ENCODE results near the gene PDCD5.
"Not testable (repeated sequence)": the region's sequence is repeated elsewhere in the genome, so short reads cannot be mapped to it uniquely, and the experiment has no call there.

The PDCD5 gene

DNA sequence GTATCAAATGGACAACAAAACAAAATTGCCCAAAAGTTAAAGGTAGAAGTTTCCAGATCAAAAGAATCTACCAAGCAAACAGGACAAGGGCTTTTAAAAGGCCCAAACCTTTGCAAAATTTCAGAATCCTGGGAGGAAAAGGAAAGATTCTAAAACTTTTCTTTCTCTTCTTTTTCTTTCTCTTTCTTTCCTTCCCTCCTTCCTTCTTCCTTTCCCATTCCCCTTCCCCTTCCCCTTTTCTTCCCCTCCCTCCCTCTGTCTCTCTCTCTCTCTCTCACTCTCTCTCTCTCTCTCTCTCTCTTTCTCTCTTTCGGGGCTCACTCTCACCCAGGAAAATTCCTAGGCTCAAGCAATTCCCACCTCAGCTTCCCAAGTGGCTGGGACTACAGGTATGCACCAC is 4.2 kb upstream of the PDCD5 start:
- DNase-seq (ENCODE audit: low read depth in 2 of 2) = no peak

GRCh38 chr19:32580353-32580900 is 563 bp upstream of the PDCD5 start:
- DNase-seq (ENCODE audit: low read depth in 2 of 2) = no peak

DNA sequence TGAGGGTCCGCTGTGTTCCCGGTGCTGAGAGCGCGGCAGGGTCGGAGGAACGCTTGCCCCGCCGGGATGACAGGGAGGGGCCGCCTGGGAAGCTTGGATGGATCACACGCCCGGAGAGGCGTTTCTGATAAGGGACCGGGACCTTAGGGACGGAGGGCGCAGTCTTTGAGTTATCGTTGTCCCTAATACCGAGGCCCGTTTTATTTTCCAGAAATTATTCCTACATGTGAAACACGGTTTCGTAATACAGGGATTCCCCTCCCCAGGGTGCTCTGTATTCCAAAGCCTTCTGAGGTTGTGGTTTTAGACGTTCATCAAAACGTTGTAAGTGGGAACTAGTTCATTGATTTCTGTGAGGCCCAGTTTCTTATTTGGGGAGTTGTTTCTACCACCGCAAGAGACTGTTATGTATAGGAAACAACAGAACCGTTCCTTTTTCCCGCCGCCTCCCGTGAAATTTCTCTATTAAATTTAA is 752 bp downstream of the PDCD5 start:
- no peak for DNase-seq (ENCODE audit: low read depth in 2 of 2)

DNA sequence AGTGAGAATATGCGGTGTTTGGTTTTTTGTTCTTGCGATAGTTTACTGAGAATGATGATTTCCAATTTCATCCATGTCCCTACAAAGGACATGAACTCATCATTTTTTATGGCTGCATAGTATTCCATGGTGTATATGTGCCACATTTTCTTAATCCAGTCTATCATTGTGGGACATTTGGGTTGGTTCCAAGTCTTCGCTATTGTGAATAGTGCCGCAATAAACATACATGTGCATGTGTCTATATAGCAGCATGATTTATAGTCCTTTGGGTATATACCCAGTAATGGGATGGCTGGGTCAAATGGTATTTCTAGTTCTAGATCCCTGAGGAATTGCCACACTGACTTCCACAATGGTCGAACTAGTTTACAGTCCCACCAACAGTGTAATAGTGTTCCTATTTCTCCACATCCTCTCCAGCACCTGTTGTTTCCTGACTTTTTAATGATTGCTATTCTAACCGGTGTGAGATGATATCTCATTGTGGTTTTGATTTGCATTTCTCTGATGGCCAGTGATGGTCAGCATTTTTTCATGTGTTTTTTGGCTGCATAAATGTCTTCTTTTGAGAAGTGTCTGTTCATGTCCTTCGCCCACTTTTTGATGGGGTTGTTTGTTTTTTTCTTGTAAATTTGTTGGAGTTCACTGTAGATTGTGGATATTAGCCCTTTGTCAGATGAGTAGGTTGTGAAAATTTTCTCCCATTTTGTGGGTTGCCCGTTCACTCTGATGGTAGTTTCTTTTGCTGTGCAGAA is 6.9 kb downstream of the PDCD5 start:
- DNase-seq (ENCODE audit: low read depth in 2 of 2) = not testable (repeated sequence)

DNA sequence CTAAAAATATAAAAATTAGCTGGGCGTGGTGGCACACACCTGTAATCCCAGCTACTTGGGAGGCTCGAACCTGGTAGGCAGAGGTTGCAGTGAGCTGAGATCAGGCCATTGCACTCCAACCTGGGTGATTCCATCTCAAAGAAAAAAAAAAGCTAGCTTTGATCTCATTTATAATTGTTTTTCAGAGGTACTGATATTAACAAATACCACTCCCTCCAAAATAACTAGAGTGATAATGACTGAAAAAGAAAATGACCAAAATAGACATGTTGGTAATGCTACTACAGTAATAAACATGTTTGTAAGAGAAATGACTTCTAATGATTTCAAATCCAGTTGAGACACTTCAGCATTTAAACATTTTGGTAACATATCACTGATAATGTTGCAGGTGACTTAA is 13.0 kb downstream of the PDCD5 start:
- no peak for DNase-seq (ENCODE audit: low read depth in 2 of 2)

DNA sequence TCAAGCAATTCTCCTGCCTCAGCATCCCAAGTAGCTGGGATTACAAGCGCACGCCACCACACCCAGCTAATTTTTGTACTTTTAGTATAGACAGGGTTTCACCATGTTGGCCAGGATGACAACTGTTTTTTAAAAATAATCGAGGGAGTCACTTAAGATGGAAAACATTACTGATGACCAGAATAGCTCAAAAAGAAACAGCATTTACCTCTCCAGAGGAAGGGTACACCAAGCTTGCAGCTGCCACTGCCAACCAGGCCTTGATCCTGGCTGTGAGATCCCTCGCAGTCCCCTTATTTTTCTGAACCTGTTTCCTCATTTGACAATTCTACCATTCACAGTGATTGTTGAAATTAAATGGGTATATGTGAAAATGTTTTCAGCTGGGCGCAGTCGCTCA is 14.5 kb downstream of the PDCD5 start:
- DNase-seq (ENCODE audit: low read depth in 2 of 2) = no peak

DNA sequence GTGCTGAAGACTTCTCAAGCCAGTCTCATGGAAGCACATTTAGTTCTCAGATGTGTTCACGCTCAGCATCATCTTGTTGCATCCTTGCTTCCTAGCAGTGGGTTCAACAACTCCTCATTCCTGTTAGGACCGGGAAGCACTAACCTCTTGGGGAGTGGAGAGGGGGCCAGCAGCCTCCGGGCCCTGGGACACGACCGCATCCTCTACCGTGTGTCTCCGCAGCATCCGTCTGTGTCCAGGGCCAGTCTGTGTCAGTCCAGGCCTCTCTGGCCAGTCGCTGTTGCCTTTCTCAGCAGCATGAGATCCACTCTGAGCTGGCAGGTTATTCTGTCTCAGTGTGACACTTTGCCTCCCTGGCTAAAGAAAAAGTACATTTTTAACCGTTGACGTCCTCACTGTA is 17.0 kb downstream of the PDCD5 start:
- no peak for DNase-seq (ENCODE audit: low read depth in 2 of 2)

- no peak for DNase-seq (ENCODE audit: low read depth in 2 of 2)
Measured at GRCh38 chr19:32599258-32599657, 18.3 kb downstream of the PDCD5 start.

GRCh38 chr19:32599736-32600157 is 18.8 kb downstream of the PDCD5 start:
- peak in 1 of 2 donors; percentile 10 for DNase-seq (ENCODE audit: low read depth in 2 of 2)

DNA sequence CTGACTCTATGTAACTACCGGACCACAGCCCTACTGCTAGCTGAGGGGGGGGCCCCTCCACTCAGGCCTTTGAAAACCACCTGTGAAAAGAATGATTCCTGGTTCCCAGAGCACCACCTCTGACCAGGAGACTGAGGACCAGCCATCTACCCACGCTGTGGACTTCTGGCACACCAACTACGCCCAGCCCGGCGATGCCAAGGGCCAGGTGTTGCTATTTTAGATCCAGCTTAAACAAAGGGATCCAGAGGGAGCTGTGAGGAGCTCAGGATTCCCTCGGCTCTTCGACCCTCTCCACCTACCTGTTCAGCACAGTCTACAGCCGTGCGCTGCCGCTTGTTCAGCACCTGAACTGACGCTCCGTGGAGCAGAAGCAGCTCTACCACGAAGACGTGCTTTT is 23.0 kb downstream of the PDCD5 start:
- no peak for DNase-seq (ENCODE audit: low read depth in 2 of 2)

DNA sequence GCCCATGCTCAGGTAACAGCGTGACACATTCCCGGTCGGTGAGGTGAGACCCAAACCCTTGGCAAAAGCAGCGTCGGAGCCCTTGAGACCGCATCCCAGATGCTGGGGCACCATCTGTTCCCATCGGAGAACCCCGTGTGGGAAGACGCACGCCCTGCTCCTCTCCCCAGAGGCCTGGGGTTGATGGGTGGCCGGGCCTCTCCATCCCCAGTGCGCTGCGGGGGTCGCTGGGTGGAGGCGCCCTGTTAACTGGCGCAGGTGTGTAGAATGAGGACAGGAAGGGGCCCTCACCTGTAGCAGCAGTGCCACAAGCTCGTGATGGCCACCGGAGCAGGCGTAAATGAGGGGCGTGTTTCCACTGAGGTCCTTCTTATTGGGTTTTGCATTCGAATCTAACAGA is 24.6 kb downstream of the PDCD5 start:
- DNase-seq (ENCODE audit: low read depth in 2 of 2) = no peak

DNA sequence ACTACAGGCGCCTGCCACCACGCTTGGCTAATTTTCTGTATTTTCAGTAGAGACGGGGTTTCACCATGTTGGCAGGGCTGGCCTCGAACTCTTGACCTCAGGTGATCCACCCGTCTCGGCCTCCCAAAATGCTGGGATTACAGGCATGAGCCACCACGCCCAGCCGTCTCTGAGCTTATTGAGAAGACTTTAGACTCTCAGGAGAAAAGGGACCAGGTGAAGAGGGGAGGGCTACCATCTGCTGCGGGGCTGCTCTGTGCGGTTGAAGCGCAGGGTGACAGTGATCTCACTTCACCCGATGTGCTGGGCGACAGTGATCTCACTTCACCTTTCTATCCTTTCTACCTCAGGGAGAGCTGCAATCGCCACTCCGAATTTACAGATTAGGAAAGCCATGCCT is 25.3 kb downstream of the PDCD5 start:
- DNase-seq (ENCODE audit: low read depth in 2 of 2) = no peak

GRCh38 chr19:32607479-32607878 is 26.5 kb downstream of the PDCD5 start:
- no peak for DNase-seq (ENCODE audit: low read depth in 2 of 2)

GRCh38 chr19:32611161-32611560 is 30.2 kb downstream of the PDCD5 start:
- DNase-seq (ENCODE audit: low read depth in 2 of 2) = no peak

GRCh38 chr19:32613008-32613407 is 32.0 kb downstream of the PDCD5 start:
- no peak for DNase-seq (ENCODE audit: low read depth in 2 of 2)

DNA sequence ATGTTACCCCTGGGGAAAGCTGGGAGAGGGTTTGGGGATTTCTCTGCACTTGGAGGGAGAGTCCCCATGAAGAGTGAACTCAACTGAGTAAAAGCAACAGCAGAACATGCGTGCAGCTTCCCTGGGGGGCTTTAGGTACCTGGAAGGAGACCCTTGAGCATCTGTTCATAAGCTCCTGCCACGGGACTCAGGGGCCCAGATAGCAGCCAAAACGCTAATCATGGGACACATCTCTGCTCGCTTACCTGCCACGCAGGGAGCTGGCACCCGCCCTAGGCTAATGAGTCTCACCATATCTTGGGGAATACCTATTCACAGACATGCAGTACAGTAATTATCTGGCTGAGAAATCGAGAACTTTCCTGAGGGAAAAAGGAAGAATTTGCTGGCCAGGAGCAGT is 33.9 kb downstream of the PDCD5 start:
- no peak for DNase-seq (ENCODE audit: low read depth in 2 of 2)

DNA sequence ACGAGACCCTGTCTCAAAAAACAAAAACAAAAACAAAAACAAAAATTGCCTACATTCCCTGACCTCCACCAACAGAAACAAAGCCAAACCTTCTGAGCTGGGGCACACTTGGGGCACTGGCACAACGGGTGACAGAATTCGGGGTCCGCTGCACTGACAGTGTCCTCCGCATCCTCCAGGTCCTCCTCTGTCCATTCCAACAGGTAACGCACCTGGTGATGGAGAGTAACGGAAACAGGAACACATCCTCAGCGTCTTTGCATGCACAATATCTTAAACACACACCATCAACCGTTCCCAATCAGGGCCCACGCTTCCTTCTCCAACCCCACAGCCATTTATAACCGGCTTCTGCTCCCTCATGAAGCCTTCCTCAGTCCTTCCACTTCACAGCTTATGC is 34.6 kb downstream of the PDCD5 start:
- DNase-seq (ENCODE audit: low read depth in 2 of 2) = no peak

DNA sequence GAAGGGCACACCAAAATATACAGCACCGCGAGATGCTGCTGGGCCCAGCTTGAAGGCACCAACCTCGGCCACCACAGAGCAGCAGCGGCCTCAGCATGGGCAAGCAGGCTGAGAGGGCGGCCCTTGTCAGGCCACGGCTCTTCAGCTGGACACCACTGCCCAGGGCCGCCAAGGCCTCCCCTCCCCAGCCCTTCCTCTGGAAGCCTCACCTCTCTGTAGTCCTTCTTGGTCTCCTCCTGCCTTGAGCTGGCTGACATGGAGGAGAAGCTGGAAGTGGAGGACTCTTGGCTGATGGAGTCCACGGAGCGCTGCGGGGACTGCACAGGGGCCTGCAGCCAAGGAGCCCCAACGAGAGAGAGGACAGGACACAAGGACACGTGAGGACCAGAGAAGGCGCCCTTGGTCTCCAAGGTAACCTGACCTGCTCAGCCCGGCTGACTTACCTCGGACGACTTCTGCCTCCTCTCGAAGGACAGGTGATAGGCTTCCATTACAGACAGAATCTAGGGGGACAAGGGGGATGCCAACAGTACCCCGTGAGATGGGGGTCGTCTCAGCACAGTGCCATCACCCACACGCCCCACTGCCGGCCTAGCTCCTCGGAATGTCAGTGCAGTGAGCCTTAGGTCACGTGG is 38.2 kb downstream of the PDCD5 start:
- no peak for DNase-seq (ENCODE audit: low read depth in 2 of 2)

DNA sequence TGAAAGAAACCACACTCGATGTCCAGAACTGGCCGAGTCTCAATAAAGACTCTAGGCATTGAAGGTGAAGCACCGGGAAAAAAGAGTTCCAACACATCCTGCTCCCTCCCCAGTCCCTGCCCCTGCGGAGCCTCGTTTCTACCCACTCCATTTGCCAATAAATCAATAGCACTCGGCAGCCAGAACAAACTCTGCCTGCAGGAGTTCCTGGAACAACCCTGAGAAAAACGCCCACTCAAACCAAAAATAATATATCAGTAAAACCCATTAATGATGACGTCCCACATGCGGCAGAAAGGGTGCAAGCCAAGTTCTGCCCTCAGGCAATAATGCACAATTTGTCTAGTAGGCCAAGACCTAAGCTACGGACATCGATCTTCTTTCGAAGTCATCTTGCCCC is 41.0 kb downstream of the PDCD5 start:
- DNase-seq (ENCODE audit: low read depth in 2 of 2) = no peak

GRCh38 chr19:32624410-32624809 is 43.4 kb downstream of the PDCD5 start:
- DNase-seq (ENCODE audit: low read depth in 2 of 2) = no peak

DNA sequence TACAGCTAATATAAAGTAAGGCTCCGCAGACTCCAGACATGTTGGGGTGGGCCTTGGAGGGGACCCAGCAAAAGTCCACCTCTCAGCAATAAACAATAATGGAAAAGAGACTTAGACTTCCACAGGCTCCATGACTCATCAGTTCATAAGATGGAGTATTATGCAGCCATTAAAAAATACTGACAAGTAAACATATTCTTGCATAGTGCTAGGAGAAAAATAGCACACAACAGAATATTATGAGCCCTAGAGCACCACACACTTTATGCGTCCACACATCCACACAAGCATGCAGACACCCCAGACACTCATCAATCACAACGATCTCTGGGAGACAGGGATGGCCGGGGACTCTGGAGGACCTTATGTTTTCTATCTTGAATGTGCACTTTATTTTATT is 46.0 kb downstream of the PDCD5 start:
- no peak for DNase-seq (ENCODE audit: low read depth in 2 of 2)

DNA sequence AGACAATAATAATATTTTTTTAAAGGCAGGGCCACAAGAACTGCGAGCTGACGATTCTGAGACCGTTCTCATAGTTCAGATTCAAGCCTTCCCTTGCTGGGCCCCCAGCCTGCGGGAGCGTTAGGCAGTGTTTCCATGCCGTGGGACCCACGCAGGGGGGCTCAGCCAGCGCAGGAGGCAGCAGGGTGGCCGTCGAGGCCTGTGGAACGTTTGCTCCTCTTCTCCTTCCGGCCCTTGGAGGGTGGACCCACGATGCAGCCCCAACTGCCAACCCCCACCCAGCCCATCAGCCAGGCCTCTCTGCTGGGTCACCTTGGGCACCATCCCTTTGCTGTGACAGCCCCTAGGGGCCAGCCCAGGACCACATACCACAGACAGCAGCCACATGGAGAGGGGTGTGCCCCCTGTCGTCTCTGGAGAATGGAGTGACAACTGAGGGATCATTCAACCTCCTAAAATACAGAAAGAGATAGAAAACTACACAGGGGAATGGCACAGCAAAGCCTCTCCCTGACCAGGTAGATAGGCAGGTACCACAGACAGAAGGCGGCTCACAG is 46.8 kb downstream of the PDCD5 start:
- DNase-seq (ENCODE audit: low read depth in 2 of 2) = no peak

- DNase-seq (ENCODE audit: low read depth in 2 of 2) = no peak
Measured at GRCh38 chr19:32630338-32630737, 49.3 kb downstream of the PDCD5 start.
